GM13976 (cell line): ENCODE data around the gene DUOXA2.

ENCODE experiments used
- DNase-seq: peaks from one replicate; pipeline ENCODE4 v3.0.0; 2012; ENCODE audit warnings: low spot score
- in situ Hi-C: fragments of 300-500 bp; cut with MboI; formaldehyde crosslinking; loops from one replicate; pipeline ENCODE4 v1.12.0; 2022; ENCODE audit warnings: low sequenced_read_pairs, mixed read lengths, inconsistent platforms; ENCODE audit not compliant: unreplicated experiment
- TF ChIP-seq, protein P1 (sequence below): IDR thresholded peaks from 2 replicates; pipeline ENCODE4 v1.5.1; 2012; ENCODE audit warnings: borderline replicate concordance, mild to moderate bottlenecking; ENCODE audit not compliant: insufficient read depth; ENCODE audit errors: extremely low read depth, missing control alignments, control extremely low read depth

Gene DUOXA2

GRCh38 chr15:45120081-45120972 lies 6.2 kb downstream of the DUOXA2 start:
- TF ChIP-seq, protein P1, sequence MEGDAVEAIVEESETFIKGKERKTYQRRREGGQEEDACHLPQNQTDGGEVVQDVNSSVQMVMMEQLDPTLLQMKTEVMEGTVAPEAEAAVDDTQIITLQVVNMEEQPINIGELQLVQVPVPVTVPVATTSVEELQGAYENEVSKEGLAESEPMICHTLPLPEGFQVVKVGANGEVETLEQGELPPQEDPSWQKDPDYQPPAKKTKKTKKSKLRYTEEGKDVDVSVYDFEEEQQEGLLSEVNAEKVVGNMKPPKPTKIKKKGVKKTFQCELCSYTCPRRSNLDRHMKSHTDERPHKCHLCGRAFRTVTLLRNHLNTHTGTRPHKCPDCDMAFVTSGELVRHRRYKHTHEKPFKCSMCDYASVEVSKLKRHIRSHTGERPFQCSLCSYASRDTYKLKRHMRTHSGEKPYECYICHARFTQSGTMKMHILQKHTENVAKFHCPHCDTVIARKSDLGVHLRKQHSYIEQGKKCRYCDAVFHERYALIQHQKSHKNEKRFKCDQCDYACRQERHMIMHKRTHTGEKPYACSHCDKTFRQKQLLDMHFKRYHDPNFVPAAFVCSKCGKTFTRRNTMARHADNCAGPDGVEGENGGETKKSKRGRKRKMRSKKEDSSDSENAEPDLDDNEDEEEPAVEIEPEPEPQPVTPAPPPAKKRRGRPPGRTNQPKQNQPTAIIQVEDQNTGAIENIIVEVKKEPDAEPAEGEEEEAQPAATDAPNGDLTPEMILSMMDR, result no peak
- in situ Hi-C loops, result loop anchor here (25.0 kb wide), 1 partner anchor 158 kb away; the partner anchor contains the start of gene TERB2
- no peak for DNase-seq

- TF ChIP-seq, protein P1, result no peak
- in situ Hi-C loops, result loop anchor here (25.0 kb wide), 1 partner anchor 159 kb away; the partner anchor contains the start of gene TERB2
- no peak for DNase-seq
Measured at GRCh38 chr15:45121020-45121419, 6.9 kb downstream of the DUOXA2 start.

DNA sequence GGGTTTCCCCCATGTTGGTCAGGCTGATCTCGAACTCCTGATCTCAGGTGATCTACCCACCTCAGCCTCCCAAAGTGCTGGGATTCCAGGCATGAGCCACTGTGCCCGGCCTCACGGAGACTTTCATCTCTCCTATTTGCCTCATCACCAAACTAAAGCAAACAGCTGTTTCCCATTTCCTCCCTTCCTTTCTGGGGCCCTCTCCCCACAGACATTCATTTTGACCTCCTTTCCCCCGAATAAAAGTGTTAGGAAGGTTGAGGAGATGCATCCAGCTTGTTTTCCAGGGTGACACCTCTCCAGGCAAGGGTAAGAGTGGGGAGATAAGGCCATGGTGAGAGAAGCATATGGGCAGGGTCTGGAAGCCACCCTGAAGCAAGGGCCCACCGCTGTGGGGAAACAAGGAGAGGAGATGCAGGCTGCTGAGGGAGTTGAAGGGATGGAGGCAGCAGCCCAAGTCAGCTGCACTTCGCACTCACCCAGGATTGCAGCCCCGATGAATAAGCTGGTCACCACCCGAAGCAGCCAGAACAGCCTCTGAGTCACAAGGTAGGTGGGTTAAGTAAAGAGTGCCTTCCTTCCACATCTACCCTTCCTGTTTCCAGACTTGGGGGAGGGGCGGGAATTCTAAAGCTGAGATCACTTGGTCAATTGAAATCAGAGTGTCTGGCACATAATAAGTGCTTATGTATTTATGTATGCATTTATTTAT lies 7.7 kb downstream of the DUOXA2 start:
- no peak for DNase-seq
- in situ Hi-C loops, result loop anchor here (25.0 kb wide), 1 partner anchor 160 kb away; the partner anchor contains the start of gene TERB2
- TF ChIP-seq, protein P1, result no peak

DNA sequence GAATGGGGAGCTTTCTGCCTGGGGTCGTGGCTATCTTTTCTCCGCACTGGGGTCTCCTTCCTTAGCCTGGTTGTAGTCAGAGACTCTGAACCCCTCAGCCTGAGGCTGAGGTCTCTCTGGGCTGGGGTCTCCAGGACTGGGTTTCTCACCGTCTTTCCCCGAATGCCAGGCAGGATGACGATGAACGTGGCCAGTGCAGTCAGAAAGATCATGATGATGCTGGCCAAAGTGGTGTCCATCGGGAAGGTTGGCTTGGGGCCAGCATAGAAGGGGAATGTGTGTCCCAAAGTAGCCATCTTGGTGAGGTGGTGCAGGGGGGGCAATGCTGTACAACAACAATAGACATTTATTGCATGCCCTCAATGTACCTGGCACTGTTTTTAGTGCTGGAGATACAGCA lies 8.6 kb downstream of the DUOXA2 start:
- in situ Hi-C loops, result loop anchor here (25.0 kb wide), 1 partner anchor 160 kb away; the partner anchor contains the start of gene TERB2
- TF ChIP-seq, protein P1, result no peak
- no peak for DNase-seq

GRCh38 chr15:45123397-45123796 lies 9.3 kb downstream of the DUOXA2 start:
- TF ChIP-seq, protein P1, result no peak
- in situ Hi-C loops, result loop anchor here (25.0 kb wide), 1 partner anchor 161 kb away; the partner anchor contains the start of gene TERB2
- no peak for DNase-seq

DNA sequence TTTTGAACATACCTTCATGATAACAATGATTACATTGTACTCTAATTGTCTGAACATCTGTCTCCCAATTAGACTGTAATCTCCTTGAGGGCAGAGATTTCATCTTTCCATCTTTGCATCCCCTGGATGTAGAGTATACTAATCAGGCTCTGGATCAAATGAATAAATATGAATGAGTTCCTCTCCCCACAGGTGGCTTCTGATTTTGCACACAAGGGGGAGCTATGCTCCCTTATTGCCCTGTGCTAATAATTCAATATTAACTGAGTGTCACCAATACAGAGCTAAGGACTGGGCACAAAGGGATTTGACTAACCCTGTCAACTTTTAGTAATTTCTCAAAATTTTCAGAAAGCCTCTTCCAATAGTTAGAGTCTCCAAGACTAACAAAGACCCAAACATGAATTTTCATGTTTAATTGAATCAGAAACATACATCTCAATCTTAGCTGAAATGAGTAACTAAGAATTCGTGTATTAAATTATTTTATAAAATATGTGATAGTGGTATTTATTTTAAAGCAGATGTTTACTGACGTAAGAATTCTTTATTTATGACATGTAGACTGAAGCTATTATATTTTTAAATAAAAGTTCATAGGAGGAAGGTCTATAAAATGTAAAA lies 12.5 kb downstream of the DUOXA2 start:
- TF ChIP-seq, protein P1, result peak; percentile 57
- DNase-seq, result no peak
- in situ Hi-C loops, result no loop called here
